H1 (cell line): ENCODE measurements around the gene FA2H. TPM values are rescaled to one million over a fixed set of nuclear protein-coding genes. Genes with fewer than 3 reads are reported as not detected.
"Not testable (repeated sequence)": the region's sequence is repeated elsewhere in the genome, so short reads cannot be mapped to it uniquely, and the experiment has no call there.

Experiments used
- CTCF ChIA-PET: fragments of 300-600 bp; sonication (Branson Sonifier 250); formaldehyde crosslinking; loops from one replicate; lab custom pipeline; 2021; ENCODE audit not compliant: partially characterized antibody; lab: Charles Lee
- POLR2A ChIA-PET: fragments of 300-600 bp; sonication (Branson Sonifier 250); formaldehyde crosslinking; loops from one replicate; lab custom pipeline; 2021; ENCODE audit warnings: inconsistent platforms; ENCODE audit not compliant: partially characterized antibody; lab: Charles Lee
- DNase-seq, 2 experiments: peaks; one replicate each; pipeline versions ENCODE4 v3.0.0 to v3.0.0-alpha.2; 2010 to 2022; ENCODE audit warnings: low spot score in 2 of 2, low read depth in 1 of 2, mixed read lengths in 1 of 2
- FAIRE-seq: peaks from 2 replicates; lab custom pipeline; 2011; peaks lifted over from hg19 to GRCh38; lab: Jason Lieb, UNC
- H2AFZ ChIP-seq: 2 replicates; pipeline ENCODE4 v1.8.1; 2012; ENCODE audit warnings: low read length, inconsistent platforms
- H2AK5ac ChIP-seq: 2 replicates; pipeline ENCODE4 v1.6.1; 2013; ENCODE audit warnings: low read depth, low read length
- H2BK120ac ChIP-seq: replicated peaks from 2 replicates; pipeline ENCODE3; 2013; ENCODE audit warnings: low read depth, low read length, inconsistent platforms
- H2BK12ac ChIP-seq: 2 replicates; pipeline ENCODE4 v1.6.1; 2013; ENCODE audit warnings: low read depth, low read length
- H2BK15ac ChIP-seq: 2 replicates; pipeline ENCODE4 v1.6.1; 2013; ENCODE audit warnings: low read length
- H2BK20ac ChIP-seq: 2 replicates; pipeline ENCODE4 v1.6.1; 2013; ENCODE audit warnings: low read length
- H2BK5ac ChIP-seq: 2 replicates; pipeline ENCODE4 v1.6.1; 2013; ENCODE audit warnings: low read depth, low read length
- H3K14ac ChIP-seq: 2 replicates; pipeline ENCODE4 v1.6.1; 2013; ENCODE audit warnings: inconsistent platforms; ENCODE audit not compliant: insufficient read length
- H3K18ac ChIP-seq: 2 replicates; pipeline ENCODE4 v1.6.1; 2013; ENCODE audit warnings: low read length; ENCODE audit errors: extremely low read depth
- H3K23ac ChIP-seq: 2 replicates; pipeline ENCODE4 v1.6.1; 2013; ENCODE audit warnings: inconsistent platforms; ENCODE audit not compliant: insufficient read length
- H3K23me2 ChIP-seq: 2 replicates; pipeline ENCODE4 v1.6.1; 2013; ENCODE audit warnings: low read depth, low read length
- H3K27ac ChIP-seq: 2 replicates; pipeline ENCODE4 v1.6.1; 2011; ENCODE audit warnings: low read depth, low read length, inconsistent platforms
- H3K27me3 ChIP-seq, 4 experiments: replicated peaks in 1 of 4; 1 replicate in 1 of 4; 2 replicates in 3 of 4; pipeline versions ENCODE4 v1.6.1 to v1.8.1; 2011 to 2013; ENCODE audit warnings: low read length in 3 of 4, mild to moderate bottlenecking in 3 of 4, inconsistent platforms in 2 of 4, mixed read lengths in 2 of 4, moderate library complexity in 1 of 4; ENCODE audit not compliant: control insufficient read depth in 3 of 4, insufficient read depth in 3 of 4; ENCODE audit errors: extremely low read depth in 1 of 4
- H3K36me3 ChIP-seq, 4 experiments: 2 replicates each; pipeline versions ENCODE4 v1.6.1 to v1.8.1; 2011 to 2013; ENCODE audit warnings: mild to moderate bottlenecking in 4 of 4, low read length in 3 of 4, moderate library complexity in 2 of 4, control low read depth in 1 of 4, inconsistent platforms in 1 of 4; ENCODE audit not compliant: insufficient read depth in 4 of 4, control insufficient read depth in 2 of 4
- H3K4ac ChIP-seq: replicated peaks from 2 replicates; pipeline ENCODE3; 2013; ENCODE audit warnings: low read length, low read depth, mixed read lengths, inconsistent platforms; ENCODE audit not compliant: insufficient read length
- H3K4me1 ChIP-seq, 4 experiments: replicated peaks in 1 of 4; 1 replicate in 1 of 4; 2 replicates in 3 of 4; pipeline versions ENCODE4 v1.6.1 to v1.8.1; 2011 to 2013; ENCODE audit warnings: low read length in 3 of 4, inconsistent platforms in 2 of 4, mixed read lengths in 1 of 4; ENCODE audit not compliant: insufficient read depth in 4 of 4, control insufficient read depth in 3 of 4
- H3K4me2 ChIP-seq, 2 experiments: 2 replicates each; pipeline versions ENCODE4 v1.6.1 to v1.8.1; 2011 to 2013; ENCODE audit warnings: low read depth in 2 of 2, low read length in 2 of 2, control low read depth in 1 of 2, inconsistent platforms in 1 of 2, mild to moderate bottlenecking in 1 of 2; ENCODE audit not compliant: insufficient read depth in 1 of 2
- H3K4me3 ChIP-seq, 4 experiments: fragments of 200-600, 300-600 bp in 1 of 4; sonication (generic), shearing (Covaris generic), sonication (Bioruptor Twin) in 1 of 4; 2 replicates each; pipeline versions ENCODE4 v1.5.1 to v1.8.1; 2011 to 2016; ENCODE audit warnings: low read length in 4 of 4, low read depth in 3 of 4, control low read depth in 2 of 4, inconsistent platforms in 2 of 4, mild to moderate bottlenecking in 2 of 4, mixed read lengths in 1 of 4, moderate library complexity in 1 of 4; ENCODE audit not compliant: insufficient read depth in 2 of 4; ENCODE audit errors: extremely low read depth in 1 of 4
- H3K56ac ChIP-seq: replicated peaks from 2 replicates; pipeline ENCODE3; 2013; ENCODE audit warnings: low read depth, mild to moderate bottlenecking, mixed read lengths, low read length, inconsistent platforms; ENCODE audit not compliant: insufficient read length
- H3K79me1 ChIP-seq: 2 replicates; pipeline ENCODE4 v1.6.1; 2013; ENCODE audit warnings: low read depth, low read length, control low read depth
- H3K79me2 ChIP-seq, 2 experiments: 2 replicates each; pipeline versions ENCODE4 v1.6.1 to v1.8.1; 2012 to 2013; ENCODE audit warnings: low read length in 2 of 2, mild to moderate bottlenecking in 2 of 2, inconsistent platforms in 1 of 2; ENCODE audit not compliant: insufficient read depth in 2 of 2, control insufficient read depth in 1 of 2
- H3K9ac ChIP-seq, 4 experiments: replicated peaks in 1 of 4; 1 replicate in 1 of 4; 2 replicates in 3 of 4; pipeline versions ENCODE4 v1.6.1 to v1.8.1; 2011 to 2013; ENCODE audit warnings: low read depth in 3 of 4, low read length in 3 of 4, control low read depth in 2 of 4, mild to moderate bottlenecking in 2 of 4, moderate library complexity in 2 of 4, inconsistent platforms in 1 of 4; ENCODE audit errors: extremely low read depth in 1 of 4
- H3K9me3 ChIP-seq, 2 experiments: 2 replicates each; pipeline versions ENCODE4 v1.6.1 to v1.8.1; 2012 to 2013; ENCODE audit warnings: mild to moderate bottlenecking in 2 of 2, moderate library complexity in 2 of 2, control low read depth in 1 of 2, inconsistent platforms in 1 of 2, low read depth in 1 of 2, low read length in 1 of 2, mixed read lengths in 1 of 2; ENCODE audit not compliant: insufficient read depth in 2 of 2
- H4K20me1 ChIP-seq, 2 experiments: replicated peaks in 1 of 2; 2 replicates each; pipeline versions ENCODE3 to v1.8.1; 2011 to 2013; ENCODE audit warnings: inconsistent platforms in 2 of 2, low read length in 2 of 2, mild to moderate bottlenecking in 1 of 2; ENCODE audit not compliant: insufficient read depth in 2 of 2, control insufficient read depth in 1 of 2
- H4K5ac ChIP-seq: 2 replicates; pipeline ENCODE4 v1.6.1; 2013; ENCODE audit warnings: low read length, low read depth, mixed read lengths, inconsistent platforms; ENCODE audit not compliant: insufficient read length
- H4K8ac ChIP-seq: 2 replicates; pipeline ENCODE4 v1.8.0; 2013; ENCODE audit warnings: mild to moderate bottlenecking, moderate library complexity, low read length, inconsistent platforms; ENCODE audit not compliant: insufficient read depth; ENCODE audit errors: extremely low read depth
- H4K91ac ChIP-seq: replicated peaks from 2 replicates; pipeline ENCODE3; 2013; ENCODE audit warnings: low read length, mixed read lengths, inconsistent platforms; ENCODE audit not compliant: insufficient read length
- WGBS, 2 experiments: shearing (Covaris generic) in 1 of 2; methylation state at CpG; one replicate each; pipeline versions ENCODE4 v1.1.6 to v1.1.7; 2013 to 2015; ENCODE audit warnings: low lambda C conversion rate in 2 of 2, mixed read lengths in 2 of 2, inconsistent platforms in 1 of 2, low coverage in 1 of 2, missing lambda C conversion rate in 1 of 2; ENCODE audit not compliant: insufficient replicate concordance in 2 of 2, insufficient coverage in 1 of 2, insufficient read length in 1 of 2; ENCODE audit errors: extremely low coverage in 1 of 2, missing lambda C conversion rate in 1 of 2; 5-methylcytosine and 5-hydroxymethylcytosine counted together
- polyA plus RNA-seq, 7 experiments: library from polyadenylated mRNA; depleted of rRNA in 3 of 7; stranded (reverse) in 5 of 7; unstranded in 2 of 7; fragments of >200 nt in 5 of 7; fragments of 200-250 nt in 2 of 7; gene quantifications; 1 replicate in 5 of 7; 2 replicates in 1 of 7; 4 replicates in 1 of 7; pipeline versions ENCODE4 v1.2.1 to v1.2.3, GENCODE V29; 2011 to 2013; ENCODE audit warnings: missing spikeins in 2 of 7, mixed read lengths in 2 of 7
- total RNA-seq: library from RNA; stranded (reverse); fragmentation: NEBNext Ultra II Directional; extraction: Animal tissue kit (Norgen Biotek cat#: 25700); gene quantifications from 2 replicates; pipeline ENCODE4 v1.2.1, GENCODE V29; 2021

Gene FA2H
- total and polyA plus RNA-seq, 2 of the 8 experiments (the other 6 are each of a cell fraction or from before 2014, with no cell fraction given), result 2.1 to 2.5 TPM

DNA sequence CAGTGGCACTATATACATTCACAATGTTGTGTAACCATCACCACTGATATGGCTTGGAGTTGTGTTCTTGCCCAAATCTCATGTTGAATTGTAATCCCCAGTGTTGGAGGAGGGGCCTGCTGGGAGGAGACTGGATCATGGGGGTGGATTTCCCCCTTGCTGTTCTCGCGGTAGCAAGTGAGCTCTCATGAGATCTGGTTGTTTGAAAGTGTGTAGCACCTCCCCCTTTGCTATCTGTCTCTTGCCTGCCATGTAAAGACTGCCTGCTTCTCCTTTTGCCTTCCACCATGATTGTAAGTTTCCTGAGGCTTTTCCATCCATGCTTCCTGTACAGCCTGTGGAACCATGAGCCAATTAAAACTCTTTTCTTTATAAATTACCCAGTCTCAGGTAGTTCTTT is 17.1 kb upstream of the FA2H start:
- H3K4me2 ChIP-seq, H3K23me2 ChIP-seq, H4K91ac ChIP-seq, H2BK12ac ChIP-seq, H3K9ac ChIP-seq, H2BK20ac ChIP-seq, H3K9me3 ChIP-seq, H4K20me1 ChIP-seq, POLR2A ChIA-PET, H3K27me3 ChIP-seq, H2BK5ac ChIP-seq, H4K8ac ChIP-seq, H2BK120ac ChIP-seq, FAIRE-seq, H3K4ac ChIP-seq, H3K4me3 ChIP-seq, DNase-seq, H2AK5ac ChIP-seq, H3K27ac ChIP-seq, H3K4me1 ChIP-seq, H2BK15ac ChIP-seq, H3K18ac ChIP-seq, H3K79me2 ChIP-seq, H2AFZ ChIP-seq, H3K79me1 ChIP-seq, H3K14ac ChIP-seq, H3K23ac ChIP-seq, H3K56ac ChIP-seq, H4K5ac ChIP-seq, H3K36me3 ChIP-seq: not testable (repeated sequence)
- CTCF ChIA-PET, result interaction anchor here (1.1 kb wide), 1 partner anchor 71 kb away, joined by 3 read pairs; no protein-coding TSS in a partner anchor
- 100% methylated on average over 2 of the region's 2 CpGs; no CpG with 5 or more reads in 1 of the 2 experiments for WGBS, 2 experiments
